ENCODE measurements around the gene DPYSL5. TPM values are rescaled to one million over a fixed set of nuclear protein-coding genes. Genes with fewer than 3 reads are reported as not detected.
"Not testable (repeated sequence)": the region's sequence is repeated elsewhere in the genome, so short reads cannot be mapped to it uniquely, and the experiment has no call there.

Gene DPYSL5
- total and polyA plus RNA-seq, 2 donors from 2014 or later = not detected

- Histone ChIP-seq H3K27ac (ENCODE audit: low read depth in 2 of 2, low read length in 2 of 2) (no peak overlapping the region), H3K27me3 (ENCODE audit: control insufficient read depth, insufficient read depth, low read length) (no peaks in the 10 kb centered on the region), H3K36me3 (ENCODE audit: control insufficient read depth in 2 of 3, insufficient read depth in 3 of 3, low read length in 3 of 3) (no peaks in the 10 kb centered on the region), H3K9me3 (ENCODE audit: control insufficient read depth in 2 of 3, insufficient read depth in 1 of 3, low read length in 3 of 3) (no peaks in the 10 kb centered on the region), H3K4me1 (ENCODE audit: control insufficient read depth in 2 of 3, insufficient read depth in 2 of 3, low read depth in 1 of 3, low read length in 3 of 3) (no peaks in the 10 kb centered on the region), H3K9ac (ENCODE audit: low read length in 3 of 3) (no peak overlapping the region), H3K4me3 (ENCODE audit: low read length in 3 of 3) (no peak overlapping the region)
- DNase-seq = no peak
- no peak for FAIRE-seq
- intact Hi-C loops (cut with DNase I) = no loop called here
- TF ChIP-seq, protein P1, sequence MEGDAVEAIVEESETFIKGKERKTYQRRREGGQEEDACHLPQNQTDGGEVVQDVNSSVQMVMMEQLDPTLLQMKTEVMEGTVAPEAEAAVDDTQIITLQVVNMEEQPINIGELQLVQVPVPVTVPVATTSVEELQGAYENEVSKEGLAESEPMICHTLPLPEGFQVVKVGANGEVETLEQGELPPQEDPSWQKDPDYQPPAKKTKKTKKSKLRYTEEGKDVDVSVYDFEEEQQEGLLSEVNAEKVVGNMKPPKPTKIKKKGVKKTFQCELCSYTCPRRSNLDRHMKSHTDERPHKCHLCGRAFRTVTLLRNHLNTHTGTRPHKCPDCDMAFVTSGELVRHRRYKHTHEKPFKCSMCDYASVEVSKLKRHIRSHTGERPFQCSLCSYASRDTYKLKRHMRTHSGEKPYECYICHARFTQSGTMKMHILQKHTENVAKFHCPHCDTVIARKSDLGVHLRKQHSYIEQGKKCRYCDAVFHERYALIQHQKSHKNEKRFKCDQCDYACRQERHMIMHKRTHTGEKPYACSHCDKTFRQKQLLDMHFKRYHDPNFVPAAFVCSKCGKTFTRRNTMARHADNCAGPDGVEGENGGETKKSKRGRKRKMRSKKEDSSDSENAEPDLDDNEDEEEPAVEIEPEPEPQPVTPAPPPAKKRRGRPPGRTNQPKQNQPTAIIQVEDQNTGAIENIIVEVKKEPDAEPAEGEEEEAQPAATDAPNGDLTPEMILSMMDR (IDR thresholded peaks at IDR 0.05; ENCODE audit: borderline replicate concordance, extremely low read depth, insufficient read depth) = no peak
Measured at GRCh38 chr2:26812731-26813130, 35.2 kb upstream of the DPYSL5 start.

DNA sequence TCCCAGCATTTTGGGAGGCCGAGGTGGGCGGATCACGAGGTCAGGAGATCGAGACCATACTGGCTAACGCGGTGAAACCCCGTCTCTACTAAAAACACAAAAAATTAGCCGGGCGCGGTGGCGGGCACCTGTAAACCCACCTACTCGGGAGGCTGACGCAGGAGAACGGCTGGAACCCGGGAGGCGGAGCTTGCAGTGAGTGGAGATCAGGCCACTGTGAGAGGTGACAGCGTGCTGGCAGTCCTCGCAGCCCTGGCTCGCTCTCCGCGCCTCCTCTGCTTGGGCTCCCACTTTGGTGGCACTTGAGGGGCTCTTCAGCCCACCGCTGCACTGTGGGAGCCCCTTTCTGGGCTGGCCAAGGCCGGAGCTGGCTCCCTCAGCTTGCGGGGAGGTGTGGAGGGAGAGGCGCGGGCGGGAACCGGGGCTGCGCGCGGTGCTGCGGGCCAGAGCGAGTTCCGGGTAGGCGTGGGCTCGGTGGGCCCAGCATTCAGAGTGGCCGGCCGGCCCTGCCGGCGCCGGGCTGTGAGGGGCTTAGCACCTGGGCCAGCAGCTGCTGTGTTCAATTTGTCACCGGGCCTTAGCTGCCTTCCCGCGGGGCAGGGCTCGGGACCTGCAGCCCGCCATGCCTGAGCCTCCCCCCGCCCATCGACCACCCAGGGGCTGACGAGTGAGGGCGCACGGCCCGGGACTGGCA, 33.7 kb upstream of the DPYSL5 start:
- FAIRE-seq; DNase-seq; H3K36me3 ChIP-seq (ENCODE audit: control insufficient read depth in 2 of 3, insufficient read depth in 3 of 3, low read length in 3 of 3); intact Hi-C loops (cut with DNase I); H3K27me3 ChIP-seq (ENCODE audit: control insufficient read depth, insufficient read depth, low read length); H3K9ac ChIP-seq (ENCODE audit: low read length in 3 of 3); H3K4me3 ChIP-seq (ENCODE audit: low read length in 3 of 3); H3K4me1 ChIP-seq (ENCODE audit: control insufficient read depth in 2 of 3, insufficient read depth in 2 of 3, low read depth in 1 of 3, low read length in 3 of 3); H3K27ac ChIP-seq (ENCODE audit: low read depth in 2 of 2, low read length in 2 of 2); H3K9me3 ChIP-seq (ENCODE audit: control insufficient read depth in 2 of 3, insufficient read depth in 1 of 3, low read length in 3 of 3): not testable (repeated sequence)

GRCh38 chr2:26816893-26817292, 31.0 kb upstream of the DPYSL5 start:
- no peak for FAIRE-seq
- no peak overlapping the region for H3K27ac ChIP-seq (ENCODE audit: low read depth in 2 of 2, low read length in 2 of 2)
- H3K36me3 ChIP-seq (ENCODE audit: control insufficient read depth in 2 of 3, insufficient read depth in 3 of 3, low read length in 3 of 3) = no peaks in the 10 kb centered on the region
- no peaks in the 10 kb centered on the region for H3K4me1 ChIP-seq (ENCODE audit: control insufficient read depth in 2 of 3, insufficient read depth in 2 of 3, low read depth in 1 of 3, low read length in 3 of 3)
- intact Hi-C loops (cut with DNase I) = no loop called here
- H3K27me3 ChIP-seq (ENCODE audit: control insufficient read depth, insufficient read depth, low read length) = no peaks in the 10 kb centered on the region
- TF ChIP-seq, protein P1 (IDR thresholded peaks at IDR 0.05; ENCODE audit: borderline replicate concordance, extremely low read depth, insufficient read depth) = no peak
- no peak for DNase-seq
- H3K4me3 ChIP-seq (ENCODE audit: low read length in 3 of 3) = no peak overlapping the region
- no peaks in the 10 kb centered on the region for H3K9me3 ChIP-seq (ENCODE audit: control insufficient read depth in 2 of 3, insufficient read depth in 1 of 3, low read length in 3 of 3)
- H3K9ac ChIP-seq (ENCODE audit: low read length in 3 of 3) = no peak overlapping the region

DNA sequence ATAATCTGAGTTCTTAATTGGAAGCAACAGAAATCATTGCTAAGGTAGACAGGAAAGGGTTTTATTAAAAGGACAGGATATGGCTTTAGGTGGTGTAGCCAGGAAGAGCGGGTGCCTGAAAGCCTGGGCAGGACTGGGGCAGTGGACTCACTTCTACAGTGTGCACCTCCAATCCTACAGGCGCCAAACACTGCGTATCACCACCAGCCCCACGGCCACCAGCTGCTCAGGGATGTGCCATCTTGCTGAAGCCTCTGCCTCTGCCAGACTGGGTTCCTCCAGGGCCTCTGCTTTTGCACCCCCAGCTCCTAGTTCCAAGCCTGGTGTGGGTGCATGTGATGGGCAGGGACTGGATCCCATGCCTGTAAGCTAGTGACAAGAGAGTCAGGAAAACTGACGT, 29.7 kb upstream of the DPYSL5 start:
- intact Hi-C loops (cut with DNase I) = no loop called here
- Histone ChIP-seq H3K4me1 (ENCODE audit: control insufficient read depth in 2 of 3, insufficient read depth in 2 of 3, low read depth in 1 of 3, low read length in 3 of 3) (no peaks in the 10 kb centered on the region), H3K36me3 (ENCODE audit: control insufficient read depth in 2 of 3, insufficient read depth in 3 of 3, low read length in 3 of 3) (no peaks in the 10 kb centered on the region), H3K9ac (ENCODE audit: low read length in 3 of 3) (no peak overlapping the region), H3K4me3 (ENCODE audit: low read length in 3 of 3) (no peak overlapping the region), H3K27me3 (ENCODE audit: control insufficient read depth, insufficient read depth, low read length) (no peaks in the 10 kb centered on the region), H3K9me3 (ENCODE audit: control insufficient read depth in 2 of 3, insufficient read depth in 1 of 3, low read length in 3 of 3) (no peaks in the 10 kb centered on the region), H3K27ac (ENCODE audit: low read depth in 2 of 2, low read length in 2 of 2) (no peak overlapping the region)
- FAIRE-seq = no peak
- TF ChIP-seq, protein P1 (IDR thresholded peaks at IDR 0.05; ENCODE audit: borderline replicate concordance, extremely low read depth, insufficient read depth) = no peak
- no peak for DNase-seq

All from kidney (tissue), 14 donors.